Omental fat pad (tissue), 4 donors: ENCODE data around the gene MYL12B. TPM values are rescaled to one million over a fixed set of nuclear protein-coding genes. Genes with fewer than 3 reads are reported as not detected.

ENCODE experiments used
- ATAC-seq: fragments of 150-250 bp; one replicate; pipeline ENCODE4 v1.9.1; 2016; ENCODE audit warnings: mild to moderate bottlenecking, moderate library complexity; ENCODE audit not compliant: low FRiP score
- DNase-seq: peaks from one replicate; pipeline ENCODE4 v3.0.0-alpha.2; 2019; ENCODE audit warnings: low spot score
- total RNA-seq, 4 donors: library from RNA; depleted of rRNA; stranded (reverse); fragments of >200 nt; gene quantifications; one replicate each; pipeline ENCODE4 v1.1.0, GENCODE V29; 2016
- TF ChIP-seq, protein P1 (sequence below), 3 donors: fragments of 450-650 bp; IDR thresholded peaks; one replicate each; pipeline ENCODE4 v1.5.1; 2016 to 2017; ENCODE audit warnings: antibody characterized with exemption in 3 of 3, mild to moderate bottlenecking in 3 of 3, moderate library complexity in 2 of 3

The MYL12B gene
- total RNA-seq, 4 donors from 2014 or later = 263 to 352 (median 318) TPM

DNA sequence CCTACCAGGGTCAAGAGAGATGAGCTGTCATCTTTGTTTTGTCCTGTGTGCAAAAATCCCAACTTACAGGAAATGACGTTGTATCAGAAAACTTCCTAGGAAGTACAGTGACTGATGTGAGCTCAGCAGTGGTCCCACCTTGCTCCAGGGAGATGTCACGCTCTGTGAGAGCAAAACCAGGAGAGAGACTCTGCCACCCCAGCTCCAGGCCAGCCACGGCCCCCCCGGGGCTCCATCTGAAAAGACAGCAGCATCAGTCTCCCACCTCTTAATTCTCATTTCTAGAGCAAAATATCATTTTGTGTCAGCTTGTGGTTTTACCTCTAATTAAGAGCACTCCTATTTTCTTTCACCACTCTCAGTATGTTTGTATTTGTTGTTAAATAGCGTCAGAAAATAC, 57.5 kb downstream of the MYL12B start:
- TF ChIP-seq, protein P1, sequence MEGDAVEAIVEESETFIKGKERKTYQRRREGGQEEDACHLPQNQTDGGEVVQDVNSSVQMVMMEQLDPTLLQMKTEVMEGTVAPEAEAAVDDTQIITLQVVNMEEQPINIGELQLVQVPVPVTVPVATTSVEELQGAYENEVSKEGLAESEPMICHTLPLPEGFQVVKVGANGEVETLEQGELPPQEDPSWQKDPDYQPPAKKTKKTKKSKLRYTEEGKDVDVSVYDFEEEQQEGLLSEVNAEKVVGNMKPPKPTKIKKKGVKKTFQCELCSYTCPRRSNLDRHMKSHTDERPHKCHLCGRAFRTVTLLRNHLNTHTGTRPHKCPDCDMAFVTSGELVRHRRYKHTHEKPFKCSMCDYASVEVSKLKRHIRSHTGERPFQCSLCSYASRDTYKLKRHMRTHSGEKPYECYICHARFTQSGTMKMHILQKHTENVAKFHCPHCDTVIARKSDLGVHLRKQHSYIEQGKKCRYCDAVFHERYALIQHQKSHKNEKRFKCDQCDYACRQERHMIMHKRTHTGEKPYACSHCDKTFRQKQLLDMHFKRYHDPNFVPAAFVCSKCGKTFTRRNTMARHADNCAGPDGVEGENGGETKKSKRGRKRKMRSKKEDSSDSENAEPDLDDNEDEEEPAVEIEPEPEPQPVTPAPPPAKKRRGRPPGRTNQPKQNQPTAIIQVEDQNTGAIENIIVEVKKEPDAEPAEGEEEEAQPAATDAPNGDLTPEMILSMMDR (IDR thresholded peaks at IDR 0.05) = no peak
- no peak for ATAC-seq
- no peak for DNase-seq

DNA sequence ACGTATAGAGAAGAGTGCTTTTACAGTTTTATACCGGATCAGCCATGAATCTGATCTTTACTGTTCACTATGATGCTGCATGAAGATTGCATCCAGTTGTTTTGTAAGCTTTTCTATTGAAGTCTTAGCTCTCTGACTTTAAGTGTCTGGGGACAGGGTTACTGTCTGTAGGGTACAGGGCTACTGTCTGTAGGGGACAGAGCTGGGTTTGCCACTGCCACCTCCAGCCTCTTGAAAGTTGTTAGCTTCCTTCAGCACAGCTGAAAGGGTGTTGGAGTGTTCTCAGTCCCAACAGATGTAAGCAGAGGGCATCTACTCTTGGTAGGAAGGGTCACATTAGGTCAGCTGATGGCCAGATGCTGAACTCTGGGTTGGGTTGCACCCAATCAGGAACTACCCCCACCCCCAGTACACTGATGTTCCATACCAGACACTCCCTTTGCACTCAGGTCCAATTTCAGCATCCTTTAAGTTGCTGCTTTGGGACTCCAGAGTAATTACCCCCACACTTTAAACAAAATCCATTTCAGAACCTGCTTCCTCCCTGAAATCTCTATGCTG, 58.0 kb downstream of the MYL12B start:
- DNase-seq (no peak), ATAC-seq (no peak)
- TF ChIP-seq, protein P1 (IDR thresholded peaks at IDR 0.05) = no peak

DNA sequence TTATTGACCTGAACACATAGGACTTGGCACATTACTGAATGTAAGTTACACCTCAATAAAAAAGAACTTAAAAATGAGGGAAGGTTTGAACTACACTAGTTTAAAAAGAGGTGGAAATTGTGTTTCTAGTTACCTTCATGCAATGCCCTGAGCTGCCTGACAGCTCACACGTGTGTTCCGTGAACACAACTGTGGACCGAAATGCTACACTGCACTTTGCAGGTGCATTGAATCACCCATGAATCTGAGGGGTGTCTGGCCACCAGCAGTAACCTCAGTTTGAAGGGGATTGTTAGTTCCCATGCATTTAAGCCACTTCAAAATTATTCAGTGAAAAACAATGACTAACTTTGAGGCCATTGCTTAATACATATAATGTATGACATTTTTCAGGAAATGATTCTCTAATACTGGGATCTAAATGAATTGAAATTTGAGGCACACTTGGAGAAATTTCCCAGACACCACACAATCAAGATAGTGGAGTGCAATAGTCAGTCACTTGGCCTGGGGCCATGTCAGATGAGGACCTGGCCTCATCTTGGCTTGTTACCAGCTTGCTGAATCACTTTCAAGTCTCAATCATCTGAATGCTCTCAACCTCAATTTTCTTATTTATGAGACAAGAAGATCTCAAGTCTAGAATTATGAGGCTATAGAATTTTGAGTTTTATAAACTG, 59.3 kb downstream of the MYL12B start:
- no peak for DNase-seq
- TF ChIP-seq, protein P1 (IDR thresholded peaks at IDR 0.05) = no peak
- ATAC-seq = peak; percentile 71

DNA sequence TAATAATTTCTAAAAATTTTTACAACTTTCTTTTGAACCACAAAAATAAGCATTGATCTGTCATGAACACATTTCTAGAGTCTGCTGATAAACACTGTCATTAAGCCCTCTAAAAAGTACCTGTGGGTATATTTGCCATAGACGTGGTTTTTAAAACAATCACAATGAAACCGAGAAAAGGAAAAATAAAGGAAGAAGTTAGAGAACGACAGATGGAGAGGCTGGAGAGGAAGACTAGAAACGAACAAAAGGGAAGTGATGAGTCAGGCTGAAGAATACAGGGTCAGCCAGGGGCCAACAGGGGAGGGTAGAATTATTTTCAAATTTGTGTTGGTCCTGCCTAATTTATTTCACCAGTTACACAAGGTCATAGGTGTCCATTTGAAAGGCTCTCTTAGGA, 62.0 kb downstream of the MYL12B start:
- ATAC-seq (no peak), DNase-seq (no peak)
- TF ChIP-seq, protein P1 (IDR thresholded peaks at IDR 0.05) = no peak

Other genes starting within 250 kb of the MYL12B start
- gene LPIN2, start 249.0 kb upstream of the MYL12B start, total RNA-seq = 10 to 100 TPM; 21.3 to 35.5 (median 31.7) TPM
- 1 to 10 TPM; 2.6 to 8.5 (median 2.9) TPM for gene MYOM1, start 42.2 kb upstream of the MYL12B start, total RNA-seq
- 100 to 1,000 TPM; 393 to 814 (median 535) TPM for gene MYL12A, start 14.3 kb upstream of the MYL12B start, total RNA-seq
- 100 to 1,000 TPM in 1 of 4 donors, 10 to 100 TPM in 3; 64.5 to 123 (median 88.7) TPM for gene TGIF1, start 188.0 kb downstream of the MYL12B start, total RNA-seq